Osteoblast (primary cell): ENCODE data around the gene RFPL2. TPM values are rescaled to one million over a fixed set of nuclear protein-coding genes. Genes with fewer than 3 reads are reported as not detected.

Experiments used
- DNase-seq: peaks from one replicate; pipeline ENCODE4 v3.0.0; 2011; ENCODE audit warnings: low spot score, mixed read lengths; ENCODE audit not compliant: insufficient read length; ENCODE audit errors: missing footprints
- H2AFZ ChIP-seq: 2 replicates; pipeline ENCODE4 v1.6.0; 2011; ENCODE audit warnings: mild to moderate bottlenecking, low read length
- H3K27ac ChIP-seq: 2 replicates; pipeline ENCODE4 v1.5.1; 2011; ENCODE audit warnings: mild to moderate bottlenecking, low read depth, low read length, moderate library complexity
- H3K27me3 ChIP-seq: 2 replicates; pipeline ENCODE4 v1.6.0; 2012; ENCODE audit warnings: mild to moderate bottlenecking, control low read depth, inconsistent platforms, low read length, moderate library complexity; ENCODE audit not compliant: insufficient read depth
- H3K36me3 ChIP-seq: 2 replicates; pipeline ENCODE4 v1.5.1; 2011; ENCODE audit warnings: mild to moderate bottlenecking, low read length, control low read depth, moderate library complexity; ENCODE audit not compliant: insufficient read depth
- H3K4me1 ChIP-seq: 2 replicates; pipeline ENCODE4 v1.5.1; 2011; ENCODE audit warnings: mild to moderate bottlenecking, low read length, control low read depth, moderate library complexity; ENCODE audit not compliant: insufficient read depth
- H3K4me2 ChIP-seq: 2 replicates; pipeline ENCODE4 v1.6.0; 2011; ENCODE audit warnings: mild to moderate bottlenecking, low read length; ENCODE audit not compliant: insufficient read depth
- H3K4me3 ChIP-seq: fragments of 200-600 bp; sonication (generic); 3 replicates; pipeline ENCODE4 v1.5.1; 2012; ENCODE audit warnings: mild to moderate bottlenecking, low read length, inconsistent platforms; ENCODE audit not compliant: insufficient read depth
- H3K79me2 ChIP-seq: 2 replicates; pipeline ENCODE4 v1.6.0; 2012; ENCODE audit warnings: mild to moderate bottlenecking, low read length, control low read depth, inconsistent platforms; ENCODE audit not compliant: insufficient read depth
- H3K9me3 ChIP-seq: 2 replicates; pipeline ENCODE4 v1.5.1; 2011; ENCODE audit warnings: low read depth, low read length, control low read depth
- H4K20me1 ChIP-seq: 2 replicates; pipeline ENCODE4 v1.6.0; 2012; ENCODE audit warnings: mild to moderate bottlenecking, low read length, control low read depth; ENCODE audit not compliant: insufficient read depth
- CTCF ChIP-seq: IDR thresholded peaks from 2 replicates; pipeline ENCODE4 v1.5.1; 2011; ENCODE audit warnings: mild to moderate bottlenecking, low read depth, low read length, moderate library complexity; ENCODE audit errors: extremely low read depth
- total RNA-seq: library from RNA; depleted of rRNA; stranded (reverse); fragments of >200 nt; gene quantifications from 2 replicates; pipeline ENCODE4 v1.2.3, GENCODE V29; 2012

Gene RFPL2
- total RNA-seq, 1 donor: not detected

- H3K27me3 ChIP-seq: no peaks in the 10 kb centered on the region
- TF ChIP-seq CTCF: no peak
- H3K4me3 ChIP-seq: no peak overlapping the region
- no peaks in the 10 kb centered on the region for H4K20me1 ChIP-seq
- H3K4me1 ChIP-seq: no peaks in the 10 kb centered on the region
- no peak for DNase-seq
- no peaks in the 10 kb centered on the region for H3K9me3 ChIP-seq
- no peak overlapping the region for H3K27ac ChIP-seq
- H3K79me2 ChIP-seq: no peaks in the 10 kb centered on the region
- H3K4me2 ChIP-seq: no peak overlapping the region
- H3K36me3 ChIP-seq: no peaks in the 10 kb centered on the region
- H2AFZ ChIP-seq: no peak overlapping the region
Measured at GRCh38 chr22:32185821-32186220, 19.1 kb downstream of the RFPL2 start.

GRCh38 chr22:32183625-32184024, 21.2 kb downstream of the RFPL2 start:
- Histone ChIP-seq H3K4me1 (no peaks in the 10 kb centered on the region), H4K20me1 (no peaks in the 10 kb centered on the region), H3K36me3 (no peaks in the 10 kb centered on the region), H3K27me3 (peaks cover 4% of the 10 kb centered on the region), H3K4me3 (no peak overlapping the region), H3K27ac (no peak overlapping the region), H3K4me2 (no peak overlapping the region), H3K9me3 (no peaks in the 10 kb centered on the region), H2AFZ (no peak overlapping the region), H3K79me2 (no peaks in the 10 kb centered on the region)
- no peak for TF ChIP-seq CTCF
- DNase-seq: no peak

- Histone ChIP-seq H3K4me3 (no peak overlapping the region), H3K4me2 (no peak overlapping the region), H4K20me1 (no peaks in the 10 kb centered on the region), H3K27ac (no peak overlapping the region), H3K79me2 (no peaks in the 10 kb centered on the region), H3K27me3 (peaks cover 6% of the 10 kb centered on the region), H3K9me3 (no peaks in the 10 kb centered on the region), H2AFZ (no peak overlapping the region), H3K36me3 (no peaks in the 10 kb centered on the region), H3K4me1 (no peaks in the 10 kb centered on the region)
- DNase-seq: no peak
- TF ChIP-seq CTCF: no peak
Measured at GRCh38 chr22:32181043-32181442, 23.8 kb downstream of the RFPL2 start.

GRCh38 chr22:32177221-32177765, 27.6 kb downstream of the RFPL2 start:
- H3K36me3 ChIP-seq: no peaks in the 10 kb centered on the region
- DNase-seq: no peak
- no peak for TF ChIP-seq CTCF
- H3K27me3 ChIP-seq: peaks cover 19% of the 10 kb centered on the region
- no peak overlapping the region for H2AFZ ChIP-seq
- no peak overlapping the region for H3K4me2 ChIP-seq
- no peak overlapping the region for H3K4me3 ChIP-seq
- H4K20me1 ChIP-seq: no peaks in the 10 kb centered on the region
- no peaks in the 10 kb centered on the region for H3K9me3 ChIP-seq
- H3K4me1 ChIP-seq: no peaks in the 10 kb centered on the region
- H3K79me2 ChIP-seq: no peaks in the 10 kb centered on the region
- no peak overlapping the region for H3K27ac ChIP-seq
